ENCODE measurements around the gene LRRC8B. TPM values are rescaled to one million over a fixed set of nuclear protein-coding genes. Genes with fewer than 3 reads are reported as not detected.
A peak's percentile ranks its signal among the peaks of the same experiment; 100 is the strongest.
"Not testable (repeated sequence)": the region's sequence is repeated elsewhere in the genome, so short reads cannot be mapped to it uniquely, and the experiment has no call there.

The LRRC8B gene
- total and polyA plus RNA-seq, 2 donors from 2014 or later, result 2.4 to 15.1 TPM

DNA sequence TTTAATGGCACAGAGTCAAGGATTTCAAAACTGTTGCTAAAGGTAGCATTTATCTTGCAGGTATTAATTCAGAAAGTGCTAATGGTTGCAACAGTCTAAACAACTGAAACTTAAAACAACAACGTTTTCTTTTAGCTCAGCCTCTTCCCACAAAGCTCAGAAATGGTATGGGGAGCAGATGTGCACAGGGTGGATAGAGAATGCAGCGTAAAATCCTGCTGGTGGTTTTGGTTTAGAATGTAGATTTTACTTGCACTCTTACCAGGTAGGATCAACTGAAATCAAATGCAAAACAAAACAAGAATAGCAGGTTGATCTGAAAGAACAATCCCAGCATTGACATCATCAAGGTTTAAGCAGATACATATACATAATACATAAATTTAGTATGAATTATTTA lies 104.5 kb downstream of the LRRC8B start:
- no peak for DNase-seq
- intact Hi-C loops (cut with DNase I), result no loop called here
- Histone ChIP-seq H3K27ac (ENCODE audit: low read depth in 2 of 2, low read length in 2 of 2) (no peak overlapping the region), H3K9ac (ENCODE audit: low read length in 3 of 3) (no peak overlapping the region), H3K27me3 (ENCODE audit: control insufficient read depth, insufficient read depth, low read length) (no peaks in the 10 kb centered on the region), H3K4me3 (ENCODE audit: low read length in 3 of 3) (no peak overlapping the region), H3K36me3 (ENCODE audit: control insufficient read depth in 2 of 3, insufficient read depth in 3 of 3, low read length in 3 of 3) (no peaks in the 10 kb centered on the region), H3K9me3 (ENCODE audit: control insufficient read depth in 2 of 3, insufficient read depth in 1 of 3, low read length in 3 of 3) (no peaks in the 10 kb centered on the region), H3K4me1 (ENCODE audit: control insufficient read depth in 2 of 3, insufficient read depth in 2 of 3, low read depth in 1 of 3, low read length in 3 of 3) (peaks cover 0 to 8% (median 3%) of the 10 kb centered on the region in 3 donors)
- TF ChIP-seq, protein P1, sequence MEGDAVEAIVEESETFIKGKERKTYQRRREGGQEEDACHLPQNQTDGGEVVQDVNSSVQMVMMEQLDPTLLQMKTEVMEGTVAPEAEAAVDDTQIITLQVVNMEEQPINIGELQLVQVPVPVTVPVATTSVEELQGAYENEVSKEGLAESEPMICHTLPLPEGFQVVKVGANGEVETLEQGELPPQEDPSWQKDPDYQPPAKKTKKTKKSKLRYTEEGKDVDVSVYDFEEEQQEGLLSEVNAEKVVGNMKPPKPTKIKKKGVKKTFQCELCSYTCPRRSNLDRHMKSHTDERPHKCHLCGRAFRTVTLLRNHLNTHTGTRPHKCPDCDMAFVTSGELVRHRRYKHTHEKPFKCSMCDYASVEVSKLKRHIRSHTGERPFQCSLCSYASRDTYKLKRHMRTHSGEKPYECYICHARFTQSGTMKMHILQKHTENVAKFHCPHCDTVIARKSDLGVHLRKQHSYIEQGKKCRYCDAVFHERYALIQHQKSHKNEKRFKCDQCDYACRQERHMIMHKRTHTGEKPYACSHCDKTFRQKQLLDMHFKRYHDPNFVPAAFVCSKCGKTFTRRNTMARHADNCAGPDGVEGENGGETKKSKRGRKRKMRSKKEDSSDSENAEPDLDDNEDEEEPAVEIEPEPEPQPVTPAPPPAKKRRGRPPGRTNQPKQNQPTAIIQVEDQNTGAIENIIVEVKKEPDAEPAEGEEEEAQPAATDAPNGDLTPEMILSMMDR (IDR thresholded peaks at IDR 0.05; ENCODE audit: borderline replicate concordance, extremely low read depth, insufficient read depth), result no peak
- FAIRE-seq, result no peak

DNA sequence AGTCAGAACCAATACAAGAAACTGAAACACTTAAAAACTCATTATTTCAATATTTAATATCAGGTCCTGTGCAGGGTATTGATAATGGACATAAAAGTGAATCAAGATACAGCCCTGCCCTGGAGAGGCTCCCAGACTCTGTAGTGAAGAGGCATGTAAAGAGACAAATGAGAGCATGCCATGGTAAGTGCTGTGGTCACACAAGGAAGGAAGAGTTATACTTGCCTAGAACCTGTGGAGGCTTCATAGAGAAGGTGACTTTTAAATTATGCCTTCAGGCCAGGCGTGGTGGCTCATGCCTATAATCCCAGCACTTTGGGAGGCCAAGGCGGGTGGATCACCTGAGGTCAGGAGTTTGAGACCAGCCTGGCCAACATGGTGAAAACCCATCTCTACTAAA lies 105.0 kb downstream of the LRRC8B start:
- H3K9ac ChIP-seq (ENCODE audit: low read length in 3 of 3); H3K4me1 ChIP-seq (ENCODE audit: control insufficient read depth in 2 of 3, insufficient read depth in 2 of 3, low read depth in 1 of 3, low read length in 3 of 3); intact Hi-C loops (cut with DNase I); DNase-seq; H3K9me3 ChIP-seq (ENCODE audit: control insufficient read depth in 2 of 3, insufficient read depth in 1 of 3, low read length in 3 of 3); H3K36me3 ChIP-seq (ENCODE audit: control insufficient read depth in 2 of 3, insufficient read depth in 3 of 3, low read length in 3 of 3); FAIRE-seq; H3K4me3 ChIP-seq (ENCODE audit: low read length in 3 of 3); H3K27me3 ChIP-seq (ENCODE audit: control insufficient read depth, insufficient read depth, low read length); H3K27ac ChIP-seq (ENCODE audit: low read depth in 2 of 2, low read length in 2 of 2): not testable (repeated sequence)

DNA sequence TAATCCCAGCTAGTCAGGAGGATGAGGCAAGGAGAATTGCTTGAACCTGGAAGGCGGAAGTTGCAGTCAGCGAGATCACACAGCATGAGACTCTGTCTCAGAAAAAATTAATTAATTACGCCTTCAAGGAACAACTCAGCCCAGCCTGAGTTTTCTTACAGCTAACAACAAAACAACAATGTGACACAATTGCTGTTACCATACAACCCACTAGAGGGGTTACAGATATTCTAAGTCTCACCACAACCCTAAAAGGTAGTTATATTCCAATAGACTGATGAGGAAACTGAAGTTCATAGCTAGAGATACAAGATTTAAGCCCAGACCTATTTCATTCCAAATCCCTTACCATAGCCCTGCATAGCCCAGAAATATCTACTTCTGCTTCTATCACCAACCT lies 105.4 kb downstream of the LRRC8B start:
- intact Hi-C loops (cut with DNase I), result loop anchor here (5.0 kb wide), 1 partner anchor 132 kb away; no protein-coding TSS in a partner anchor

DNA sequence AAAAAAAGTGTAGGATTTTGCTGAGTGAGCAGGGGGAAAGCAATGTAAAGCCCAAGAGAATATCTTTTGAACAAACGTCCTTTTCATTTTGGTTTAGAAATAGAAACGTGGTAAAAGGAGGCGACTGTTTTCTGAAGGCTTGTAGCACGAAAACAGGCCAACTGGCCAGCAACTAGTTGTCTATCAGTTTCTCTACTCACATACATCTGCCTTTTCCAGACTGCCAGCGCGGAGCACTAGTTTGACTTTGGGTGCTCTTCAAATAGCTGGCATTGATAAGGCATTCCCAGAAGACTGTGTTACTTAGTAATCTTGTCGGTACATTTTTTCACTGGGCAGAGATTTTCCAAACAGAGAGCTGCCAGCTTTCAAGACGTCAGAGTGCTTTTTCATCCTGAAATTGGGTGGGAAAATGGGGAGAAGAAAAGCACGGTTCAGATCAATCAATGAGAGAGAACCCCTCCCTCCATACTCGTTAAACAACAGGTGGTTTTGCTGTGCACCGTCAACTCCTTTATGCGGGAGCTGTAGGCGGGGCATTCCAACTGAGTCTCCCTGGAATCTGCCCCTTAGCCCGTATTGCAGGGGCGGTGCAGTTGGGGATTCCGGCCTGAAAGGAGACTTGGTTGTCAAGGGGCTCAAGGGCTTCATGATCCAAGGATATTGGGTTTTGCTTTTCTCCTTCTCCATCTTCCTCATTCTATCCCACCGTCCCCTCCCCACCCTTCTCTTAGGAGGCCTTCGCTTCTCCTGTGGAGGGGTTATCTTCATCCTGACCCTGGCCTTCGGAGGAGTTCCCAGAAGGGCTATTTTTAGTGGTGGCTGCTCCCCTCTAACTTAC lies 107.4 kb downstream of the LRRC8B start:
- intact Hi-C loops (cut with DNase I), result loop anchor here (5.0 kb wide), 1 partner anchor 130 kb away; no protein-coding TSS in a partner anchor
- H3K4me1 ChIP-seq (ENCODE audit: control insufficient read depth in 2 of 3, insufficient read depth in 2 of 3, low read depth in 1 of 3, low read length in 3 of 3), result peaks cover 0 to 8% (median 0%) of the 10 kb centered on the region in 3 donors
- no peaks in the 10 kb centered on the region for H3K9me3 ChIP-seq (ENCODE audit: control insufficient read depth in 2 of 3, insufficient read depth in 1 of 3, low read length in 3 of 3)
- peak overlapping the region; percentile 0 to 78 (median 61) for H3K9ac ChIP-seq (ENCODE audit: low read length in 3 of 3)
- peak overlapping the region; percentile 74 to 89 for H3K27ac ChIP-seq (ENCODE audit: low read depth in 2 of 2, low read length in 2 of 2)
- H3K4me3 ChIP-seq (ENCODE audit: low read length in 3 of 3), result peak overlapping the region; percentile 63 to 74 (median 68)
- TF ChIP-seq, protein P1 (IDR thresholded peaks at IDR 0.05; ENCODE audit: borderline replicate concordance, extremely low read depth, insufficient read depth), result no peak
- no peak for FAIRE-seq
- DNase-seq, result peak in 4 of 5 donors; percentile 45 to 64 (median 59)
- no peaks in the 10 kb centered on the region for H3K27me3 ChIP-seq (ENCODE audit: control insufficient read depth, insufficient read depth, low read length)
- no peaks in the 10 kb centered on the region for H3K36me3 ChIP-seq (ENCODE audit: control insufficient read depth in 2 of 3, insufficient read depth in 3 of 3, low read length in 3 of 3)

More for the DNA sequence above, 105.4 kb downstream of the LRRC8B start:
- no peak overlapping the region for H3K9ac ChIP-seq (ENCODE audit: low read length in 3 of 3)
- H3K27me3 ChIP-seq (ENCODE audit: control insufficient read depth, insufficient read depth, low read length), result no peaks in the 10 kb centered on the region
- FAIRE-seq (no peak), DNase-seq (no peak)
- no peaks in the 10 kb centered on the region for H3K9me3 ChIP-seq (ENCODE audit: control insufficient read depth in 2 of 3, insufficient read depth in 1 of 3, low read length in 3 of 3)
- H3K4me1 ChIP-seq (ENCODE audit: control insufficient read depth in 2 of 3, insufficient read depth in 2 of 3, low read depth in 1 of 3, low read length in 3 of 3), result peaks cover 0 to 8% (median 3%) of the 10 kb centered on the region in 3 donors
- TF ChIP-seq, protein P1 (IDR thresholded peaks at IDR 0.05; ENCODE audit: borderline replicate concordance, extremely low read depth, insufficient read depth), result no peak
- H3K27ac ChIP-seq (ENCODE audit: low read depth in 2 of 2, low read length in 2 of 2), result no peak overlapping the region
- H3K4me3 ChIP-seq (ENCODE audit: low read length in 3 of 3), result no peak overlapping the region
- H3K36me3 ChIP-seq (ENCODE audit: control insufficient read depth in 2 of 3, insufficient read depth in 3 of 3, low read length in 3 of 3), result no peaks in the 10 kb centered on the region

Measured in kidney (tissue), 14 donors.